Stimulated activated memory B cell treated with anti-CD40 and anti-IgM and Interleukin-4, amounts not matched to agents 10 μg/mL and 1 μg/mL and 100 μg/mL, for 72 hours (primary cell): ENCODE results near the gene ANKRD13D.
A peak's percentile ranks its signal among the peaks of the same experiment; 100 is the strongest.
"Not testable (repeated sequence)": the region's sequence is repeated elsewhere in the genome, so short reads cannot be mapped to it uniquely, and the experiment has no call there.

Experiments
- ATAC-seq: fragments of 150-1000 bp; cut with Tn5 transposase; 2 replicates; pipeline ENCODE4 v1.10.0; 2021
- H3K27ac Mint-ChIP-seq: one replicate; pipeline ENCODE4 v1.8.0; 2022; ENCODE audit warnings: mild to moderate bottlenecking, mixed read lengths
- H3K27me3 Mint-ChIP-seq: one replicate; pipeline ENCODE4 v1.8.0; 2022; ENCODE audit warnings: mixed read lengths
- H3K36me3 Mint-ChIP-seq: one replicate; pipeline ENCODE4 v1.8.0; 2022; ENCODE audit warnings: mixed read lengths
- H3K4me1 Mint-ChIP-seq: one replicate; pipeline ENCODE4 v1.8.0; 2022; ENCODE audit warnings: mixed read lengths
- H3K4me3 Mint-ChIP-seq: one replicate; pipeline ENCODE4 v1.8.0; 2022; ENCODE audit warnings: mild to moderate bottlenecking, moderate library complexity, mixed read lengths
- H3K9me3 Mint-ChIP-seq: one replicate; pipeline ENCODE4 v1.8.0; 2022; ENCODE audit warnings: mixed read lengths

ANKRD13D gene

DNA sequence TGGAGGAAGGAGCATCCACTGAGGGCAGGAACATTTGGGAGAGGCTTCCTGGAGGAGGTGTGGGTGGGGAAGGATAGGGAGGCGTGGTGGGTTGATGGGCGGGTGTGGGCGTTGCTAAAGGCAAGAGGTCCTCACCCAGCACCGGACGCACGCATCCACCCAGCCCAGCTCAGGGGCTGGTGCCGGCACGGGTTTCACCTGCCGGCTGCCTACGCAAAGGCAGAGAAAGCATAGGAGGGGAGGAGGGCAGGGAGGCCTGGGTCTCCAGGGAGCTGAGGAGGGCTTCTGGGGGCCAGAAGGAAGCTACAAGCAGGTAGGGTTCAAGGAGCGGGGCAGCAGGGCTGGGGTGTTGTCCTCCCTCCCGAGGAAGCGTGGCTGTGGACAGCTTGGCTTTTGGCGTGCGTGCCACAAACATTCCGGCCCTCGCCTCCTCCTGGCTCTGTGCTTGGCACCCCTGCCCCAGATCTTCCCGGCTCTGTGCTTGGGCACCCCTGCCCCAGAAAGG lies 22.0 kb downstream of the ANKRD13D start:
- Mint-ChIP-seq H3K36me3 (no peaks in the 10 kb centered on the region), H3K27me3 (no peaks in the 10 kb centered on the region), H3K4me3 (no peak overlapping the region), H3K27ac (no peak overlapping the region), H3K4me1 (peaks cover 14% of the 10 kb centered on the region), H3K9me3 (no peaks in the 10 kb centered on the region)
- no peak for ATAC-seq

DNA sequence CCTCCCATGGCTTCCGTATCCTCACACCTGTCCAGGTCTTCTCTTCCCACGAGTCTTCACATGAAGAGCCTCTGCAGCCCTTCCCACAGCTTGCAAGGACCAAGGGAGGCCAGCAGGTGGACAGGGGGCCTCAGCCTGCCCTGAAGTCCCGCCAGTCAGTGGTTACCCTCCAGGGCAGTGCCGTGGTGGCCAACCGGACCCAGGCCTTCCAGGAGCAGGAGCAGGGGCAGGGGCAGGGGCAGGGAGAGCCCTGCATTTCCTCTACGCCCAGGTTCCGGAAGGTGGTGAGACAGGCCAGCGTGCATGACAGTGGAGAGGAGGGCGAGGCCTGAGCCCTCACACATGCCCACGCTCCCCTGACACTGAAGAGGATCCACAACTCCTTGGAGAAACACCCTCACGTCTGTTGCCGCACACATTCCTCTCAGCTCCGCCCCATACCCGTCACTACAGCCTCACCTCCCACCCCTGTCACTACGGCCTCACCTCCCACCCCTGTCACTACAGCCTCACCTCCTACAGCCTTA lies 22.5 kb downstream of the ANKRD13D start:
- Mint-ChIP-seq H3K4me1 (peaks cover 14% of the 10 kb centered on the region), H3K4me3 (no peak overlapping the region), H3K9me3 (no peaks in the 10 kb centered on the region), H3K36me3 (no peaks in the 10 kb centered on the region), H3K27me3 (no peaks in the 10 kb centered on the region), H3K27ac (no peak overlapping the region)
- ATAC-seq: no peak

DNA sequence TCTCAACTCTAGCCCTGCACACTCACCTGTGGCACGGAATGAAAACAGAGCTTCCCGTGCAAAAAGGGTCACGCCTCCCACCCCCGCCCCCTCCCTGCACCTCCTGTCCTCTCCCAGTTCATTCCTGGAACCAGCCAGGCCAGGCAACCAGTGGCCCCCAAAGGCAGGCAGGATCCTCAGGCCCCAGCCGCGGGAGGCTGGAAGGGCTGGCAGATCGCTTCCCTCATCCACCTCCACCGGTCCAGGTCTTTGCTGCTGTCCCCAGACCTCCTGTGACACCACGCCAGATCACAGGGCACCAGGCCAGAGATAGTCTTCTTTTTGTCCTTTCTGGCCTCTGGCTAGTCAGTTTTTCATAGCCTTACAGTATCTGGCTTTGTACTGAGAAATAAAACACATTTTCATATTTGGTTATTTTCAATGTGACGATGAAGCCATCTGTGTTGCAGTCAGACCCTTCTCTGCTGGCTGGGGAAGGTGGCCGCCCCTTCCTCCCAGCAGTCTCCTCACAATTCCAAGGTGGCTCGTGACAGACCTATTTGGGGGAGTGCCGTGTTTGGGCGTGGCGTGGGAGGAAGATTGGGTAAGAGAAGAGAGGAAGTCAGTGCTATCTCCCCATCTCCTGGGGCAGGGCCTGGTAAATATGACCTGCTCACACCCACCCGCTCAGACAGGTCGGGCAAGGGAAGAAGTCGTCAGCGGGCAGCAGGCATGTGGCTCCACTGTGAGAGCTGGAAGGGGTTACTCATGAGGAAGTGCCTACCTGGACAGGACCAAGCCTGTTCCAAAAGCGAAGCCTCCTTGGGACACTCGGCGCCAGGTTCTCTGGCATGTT lies 23.3 kb downstream of the ANKRD13D start:
- Mint-ChIP-seq H3K27me3 (no peaks in the 10 kb centered on the region), H3K4me3 (no peak overlapping the region), H3K4me1 (peaks cover 14% of the 10 kb centered on the region), H3K9me3 (no peaks in the 10 kb centered on the region), H3K27ac (peak overlapping the region; percentile 53), H3K36me3 (no peaks in the 10 kb centered on the region)
- ATAC-seq: no peak

DNA sequence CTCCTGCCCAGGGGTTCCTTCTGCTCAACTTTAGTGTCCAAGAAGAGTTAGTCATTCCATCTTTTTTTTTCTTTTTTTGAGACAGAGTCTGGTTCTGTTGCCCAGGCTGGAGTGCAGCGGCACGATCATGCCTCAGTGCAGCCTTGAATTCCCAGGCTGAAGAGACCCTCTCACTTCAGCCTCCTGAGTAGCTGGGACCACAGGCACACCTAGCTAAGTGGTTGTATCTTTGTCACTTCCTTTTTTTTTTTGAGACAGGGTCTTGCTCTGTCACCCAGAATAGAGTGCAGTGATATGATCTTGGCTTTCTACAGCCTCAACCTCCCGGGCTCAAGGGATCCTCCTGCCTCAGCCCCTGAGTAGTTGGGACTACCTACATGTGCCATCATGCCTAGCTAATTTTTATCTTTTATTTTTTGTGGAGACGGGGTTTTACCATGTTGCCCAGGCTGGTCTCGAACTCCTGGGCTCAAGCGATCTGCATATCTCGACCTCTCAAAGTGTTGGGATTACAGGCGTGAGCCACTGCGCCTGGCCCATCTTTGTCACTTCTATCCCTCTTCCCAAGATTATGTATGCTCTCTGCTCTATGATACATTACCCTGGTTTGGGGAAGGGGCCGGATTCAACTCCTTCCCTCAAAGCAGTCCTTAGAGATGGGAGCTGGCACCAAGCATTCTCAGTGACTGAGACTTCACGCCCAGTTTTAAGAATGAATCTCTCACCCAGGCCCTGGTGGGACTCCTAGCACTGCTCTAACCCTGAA lies 24.2 kb downstream of the ANKRD13D start:
- Mint-ChIP-seq H3K9me3 (no peaks in the 10 kb centered on the region), H3K4me3 (no peak overlapping the region), H3K36me3 (no peaks in the 10 kb centered on the region), H3K4me1 (peaks cover 15% of the 10 kb centered on the region), H3K27me3 (no peaks in the 10 kb centered on the region), H3K27ac (peak overlapping the region; percentile 53)
- no peak for ATAC-seq

DNA sequence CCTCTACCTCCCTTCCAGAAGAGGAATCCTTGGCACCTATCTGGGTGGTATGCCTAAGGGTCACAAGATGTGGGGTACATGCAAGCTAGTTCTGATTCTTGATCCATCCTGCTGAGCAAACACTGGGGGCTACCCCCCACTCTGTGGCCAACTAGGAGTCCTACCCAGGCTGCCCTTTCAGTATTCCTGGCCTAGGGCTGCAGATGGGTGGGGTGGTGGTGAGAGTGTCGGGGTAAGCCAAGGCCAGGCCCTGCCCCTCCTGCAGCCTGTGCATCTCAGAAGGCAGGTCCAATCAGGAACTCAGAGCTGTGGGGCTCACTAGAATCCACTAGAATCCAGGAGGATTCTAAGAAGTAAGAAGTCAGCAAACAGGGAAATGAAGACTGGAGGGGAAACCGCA lies 25.1 kb downstream of the ANKRD13D start:
- Mint-ChIP-seq H3K9me3 (no peaks in the 10 kb centered on the region), H3K4me3 (no peak overlapping the region), H3K27me3 (no peaks in the 10 kb centered on the region), H3K4me1 (peaks cover 22% of the 10 kb centered on the region), H3K36me3 (no peaks in the 10 kb centered on the region), H3K27ac (peak overlapping the region; percentile 14)
- ATAC-seq: no peak

DNA sequence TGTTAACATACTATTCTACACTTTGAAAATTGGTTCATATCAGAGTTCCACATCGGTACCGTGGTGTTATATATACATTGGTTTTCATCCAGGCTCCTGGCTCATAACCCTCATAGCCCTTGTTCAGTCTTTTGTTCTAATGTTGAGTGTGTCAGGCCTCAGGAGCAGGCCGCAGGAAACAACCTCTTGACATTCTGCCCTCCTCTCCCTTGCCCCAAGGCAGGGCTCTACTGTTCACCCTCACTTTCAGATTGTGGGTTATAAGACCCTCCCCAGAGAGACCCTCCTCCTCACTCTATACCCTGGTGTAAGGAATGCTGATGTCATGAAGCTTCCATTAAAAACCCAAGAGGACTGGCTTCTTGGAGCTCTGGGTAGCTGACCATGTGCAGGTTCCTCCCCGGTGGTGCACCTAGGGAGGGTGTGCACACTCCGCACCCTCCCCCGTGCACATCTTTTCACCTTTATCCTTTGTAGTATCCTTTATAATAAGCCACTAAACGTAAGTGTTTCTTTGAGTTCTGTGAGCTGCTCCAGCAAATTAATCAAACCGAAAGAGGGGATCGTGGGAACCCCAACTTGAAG lies 26.3 kb downstream of the ANKRD13D start:
- Mint-ChIP-seq H3K4me1 (peaks cover 22% of the 10 kb centered on the region), H3K27me3 (no peaks in the 10 kb centered on the region), H3K4me3 (no peak overlapping the region), H3K27ac (no peak overlapping the region), H3K9me3 (no peaks in the 10 kb centered on the region), H3K36me3 (no peaks in the 10 kb centered on the region)
- ATAC-seq: no peak

DNA sequence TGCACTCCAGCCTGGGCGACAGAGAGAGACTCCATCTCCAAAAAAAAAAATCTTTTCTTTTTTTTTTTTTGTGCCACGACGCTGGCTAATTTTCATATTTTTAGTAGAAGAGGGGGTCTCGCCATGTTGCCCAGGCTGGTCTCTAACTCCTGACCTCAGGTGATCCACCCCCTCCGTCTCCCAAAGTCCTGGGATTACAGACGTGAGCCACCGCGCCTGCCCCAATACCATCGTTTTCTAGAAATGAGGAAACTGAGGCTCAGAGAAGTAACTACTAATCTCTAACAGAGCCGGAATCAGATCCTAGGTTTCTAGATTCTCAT lies 27.7 kb downstream of the ANKRD13D start:
- peaks cover 22% of the 10 kb centered on the region for H3K4me1 Mint-ChIP-seq
- H3K27ac Mint-ChIP-seq: peak overlapping the region; percentile 85
- H3K4me3 Mint-ChIP-seq: peak overlapping the region; percentile 92
- H3K36me3 Mint-ChIP-seq: no peaks in the 10 kb centered on the region
- H3K27me3 Mint-ChIP-seq: no peaks in the 10 kb centered on the region
- no peaks in the 10 kb centered on the region for H3K9me3 Mint-ChIP-seq
- no peak for ATAC-seq

DNA sequence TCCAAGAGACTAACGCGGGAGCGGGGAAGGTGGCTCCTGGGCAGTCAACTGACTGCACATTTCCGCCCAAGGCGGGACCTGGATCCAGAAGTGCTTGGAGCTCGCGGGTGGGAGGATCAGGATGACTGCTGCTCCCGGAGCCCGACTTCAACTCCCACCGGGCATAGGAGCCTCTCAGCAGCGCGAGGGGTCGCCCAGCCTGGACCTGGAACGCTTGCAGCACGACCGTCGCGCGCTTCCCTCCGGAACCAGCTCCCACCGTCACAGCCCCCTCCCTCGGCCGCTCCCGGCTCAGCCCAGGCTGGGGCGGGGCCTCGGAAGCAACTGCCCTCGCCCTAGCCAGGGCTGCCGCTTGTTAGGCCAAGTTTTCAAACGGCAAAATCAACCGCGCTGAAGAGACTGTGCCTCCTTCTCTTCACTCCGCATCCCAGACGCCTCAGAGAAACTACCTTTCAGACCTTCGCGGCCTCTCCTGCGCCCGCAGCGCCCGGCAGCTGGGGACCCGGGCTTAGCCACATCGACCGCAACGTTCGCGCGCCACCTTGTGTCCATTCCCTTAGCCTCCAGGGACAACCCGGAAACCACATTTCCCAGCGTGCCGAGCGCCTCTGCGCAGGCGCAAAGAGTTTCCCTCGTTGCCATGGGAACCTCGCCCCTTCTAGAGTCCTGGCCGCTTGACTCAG lies 28.2 kb downstream of the ANKRD13D start:
- Mint-ChIP-seq H3K4me3 (peak overlapping the region; percentile 92), H3K27ac (peak overlapping the region; percentile 85), H3K9me3 (no peaks in the 10 kb centered on the region), H3K27me3 (no peaks in the 10 kb centered on the region), H3K36me3 (no peaks in the 10 kb centered on the region), H3K4me1 (peaks cover 20% of the 10 kb centered on the region)
- peak; percentile 92 for ATAC-seq

DNA sequence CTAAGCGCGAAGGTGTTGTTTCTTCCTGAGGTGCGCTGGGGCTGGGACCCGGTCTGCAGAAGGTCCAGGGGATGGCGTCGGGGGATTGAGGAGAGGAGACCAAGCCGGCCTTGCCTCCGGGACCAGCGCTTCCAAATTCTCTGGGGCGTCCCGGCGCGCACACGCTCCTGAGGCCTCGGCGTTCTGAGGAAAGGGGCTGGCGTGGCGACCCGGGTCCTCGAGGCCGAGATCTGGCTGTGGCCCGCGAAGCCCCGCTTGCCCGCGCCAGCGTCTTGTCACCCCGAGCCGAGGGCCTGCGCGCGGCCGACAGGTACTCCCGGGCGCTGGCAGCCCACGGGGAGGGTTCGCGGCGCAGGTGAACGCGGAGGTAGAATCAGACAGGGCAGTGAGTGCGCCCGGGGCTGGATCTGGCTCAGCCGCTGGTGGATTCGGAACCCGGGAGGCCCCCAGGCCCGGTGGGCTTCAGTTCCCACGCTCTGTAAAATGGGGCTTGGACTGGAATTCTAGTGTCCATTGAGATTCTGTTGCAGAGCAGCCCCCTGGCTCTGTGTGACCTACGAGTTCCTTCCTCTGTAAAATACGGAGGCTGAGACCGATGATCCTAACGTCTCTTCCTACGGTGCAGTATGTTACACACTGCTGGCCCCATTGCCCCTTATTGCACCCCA lies 28.9 kb downstream of the ANKRD13D start:
- Mint-ChIP-seq H3K36me3 (no peaks in the 10 kb centered on the region), H3K4me1 (peaks cover 13% of the 10 kb centered on the region), H3K27ac (peak overlapping the region; percentile 85), H3K27me3 (no peaks in the 10 kb centered on the region), H3K9me3 (no peaks in the 10 kb centered on the region), H3K4me3 (peak overlapping the region; percentile 92)
- ATAC-seq: peak; percentile 49

DNA sequence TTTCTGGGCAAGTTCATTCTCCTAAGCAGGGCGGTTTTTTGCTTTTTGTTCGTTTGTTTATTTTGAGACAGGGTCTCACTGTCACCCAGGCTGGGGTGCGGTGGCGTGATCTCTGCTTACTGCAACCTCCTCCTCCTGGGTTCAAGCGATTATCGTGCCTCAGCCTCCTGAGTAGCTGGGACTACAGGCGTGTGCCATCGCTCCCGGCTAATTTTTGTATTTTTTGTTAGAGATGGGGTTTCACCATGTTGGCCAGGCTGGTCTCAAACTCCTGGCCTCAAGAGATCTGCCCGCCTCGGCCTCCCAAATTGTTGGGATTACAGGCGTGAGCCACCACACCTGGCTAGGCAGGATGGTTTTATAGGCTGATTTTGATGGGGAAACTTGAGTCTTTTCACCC lies 29.8 kb downstream of the ANKRD13D start:
- H3K4me3 Mint-ChIP-seq, H3K27ac Mint-ChIP-seq, H3K4me1 Mint-ChIP-seq, H3K36me3 Mint-ChIP-seq, ATAC-seq, H3K9me3 Mint-ChIP-seq, H3K27me3 Mint-ChIP-seq: not testable (repeated sequence)

DNA sequence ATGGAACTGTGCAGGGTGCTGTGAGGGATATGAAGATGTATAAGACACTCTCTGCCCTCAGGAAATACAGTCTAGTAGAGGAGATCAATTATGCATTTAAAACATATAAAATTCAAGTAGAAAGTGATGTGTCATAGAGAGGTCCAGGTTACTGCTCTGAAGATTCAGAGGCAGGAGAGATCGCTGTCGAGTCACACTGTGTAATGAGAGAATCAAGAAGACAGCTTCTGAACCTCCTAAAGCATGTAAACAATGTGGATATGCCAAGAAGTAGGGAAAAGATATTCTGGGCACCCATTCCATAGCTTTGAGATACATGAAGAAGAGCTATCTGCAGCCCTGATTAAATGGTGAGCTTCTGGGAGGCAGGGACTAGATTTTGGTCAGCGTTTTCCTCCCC lies 30.9 kb downstream of the ANKRD13D start:
- no peak overlapping the region for H3K4me3 Mint-ChIP-seq
- no peaks in the 10 kb centered on the region for H3K9me3 Mint-ChIP-seq
- H3K27ac Mint-ChIP-seq: no peak overlapping the region
- no peak for ATAC-seq
- H3K4me1 Mint-ChIP-seq: peaks cover 7% of the 10 kb centered on the region
- no peaks in the 10 kb centered on the region for H3K36me3 Mint-ChIP-seq
- no peaks in the 10 kb centered on the region for H3K27me3 Mint-ChIP-seq

DNA sequence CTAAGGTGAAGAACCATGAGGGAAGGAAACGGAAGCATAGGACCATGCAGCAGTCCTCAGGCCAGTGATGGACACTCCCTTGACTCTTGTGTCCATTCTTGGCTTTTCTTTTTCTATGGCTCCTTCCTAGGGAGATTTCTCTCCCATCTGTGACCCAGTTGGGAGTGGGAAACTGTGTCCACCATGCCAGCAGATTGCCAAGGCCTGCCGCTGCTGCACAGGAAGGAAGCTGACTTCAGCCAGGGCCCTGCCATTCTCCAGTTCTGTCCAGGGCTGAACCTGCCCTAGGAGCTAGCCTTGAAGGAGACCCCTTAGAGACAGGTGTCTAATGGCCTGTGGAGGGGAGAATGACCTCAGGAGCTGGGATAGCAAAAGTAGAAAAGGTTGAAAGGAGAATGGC lies 31.6 kb downstream of the ANKRD13D start:
- ATAC-seq: no peak
- no peak overlapping the region for H3K27ac Mint-ChIP-seq
- H3K4me3 Mint-ChIP-seq: no peak overlapping the region
- no peaks in the 10 kb centered on the region for H3K36me3 Mint-ChIP-seq
- no peaks in the 10 kb centered on the region for H3K9me3 Mint-ChIP-seq
- no peaks in the 10 kb centered on the region for H3K27me3 Mint-ChIP-seq
- peaks cover 7% of the 10 kb centered on the region for H3K4me1 Mint-ChIP-seq

DNA sequence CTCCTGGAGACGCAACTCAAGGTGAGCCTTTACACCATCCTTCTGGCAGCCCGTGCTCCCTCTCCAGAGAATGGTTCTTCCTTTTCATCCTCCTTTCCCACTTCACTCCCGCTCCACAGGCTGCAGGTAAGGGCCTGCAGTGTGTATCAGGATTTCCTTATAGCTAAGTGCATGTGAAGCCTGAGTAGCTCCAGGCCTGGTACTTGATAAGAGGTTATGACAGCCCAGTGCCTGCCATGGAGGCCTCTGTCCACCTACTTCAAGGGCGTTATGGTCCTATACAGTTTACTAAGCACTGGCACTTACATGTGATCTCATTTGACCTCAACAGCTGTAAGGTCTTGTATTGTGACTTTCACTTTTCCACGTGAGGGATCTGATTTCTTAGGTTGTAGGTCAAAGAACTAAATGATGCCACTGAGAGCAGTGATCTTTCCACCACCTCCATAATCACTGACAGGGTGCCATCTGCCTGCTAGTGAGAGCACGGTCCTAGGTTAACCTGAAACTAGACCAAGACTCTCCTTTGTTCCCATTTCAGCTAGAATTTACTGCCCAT lies 32.3 kb downstream of the ANKRD13D start:
- no peaks in the 10 kb centered on the region for H3K9me3 Mint-ChIP-seq
- no peak overlapping the region for H3K27ac Mint-ChIP-seq
- H3K27me3 Mint-ChIP-seq: no peaks in the 10 kb centered on the region
- H3K36me3 Mint-ChIP-seq: no peaks in the 10 kb centered on the region
- no peak overlapping the region for H3K4me3 Mint-ChIP-seq
- peaks cover 7% of the 10 kb centered on the region for H3K4me1 Mint-ChIP-seq
- ATAC-seq: no peak

DNA sequence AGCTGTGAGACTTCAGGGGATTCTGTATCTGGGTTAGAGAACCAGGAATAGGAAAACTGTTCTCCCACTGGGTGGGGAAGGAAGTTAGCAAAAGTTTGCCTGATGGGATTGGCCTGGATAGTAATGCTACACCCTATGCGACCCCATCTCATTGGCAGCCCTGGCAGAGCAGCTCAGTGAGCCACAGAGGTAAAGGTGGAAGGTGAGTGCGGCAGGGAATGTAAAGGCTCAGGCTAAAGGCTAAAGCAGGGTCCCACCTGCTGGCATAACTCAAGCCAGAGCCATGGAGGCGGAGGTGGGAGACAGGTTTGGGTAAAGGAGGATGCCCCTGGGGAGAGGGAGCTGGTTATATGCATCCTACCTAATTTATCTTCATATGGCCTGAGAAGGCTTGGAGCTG lies 32.9 kb downstream of the ANKRD13D start:
- no peak for ATAC-seq
- H3K9me3 Mint-ChIP-seq: no peaks in the 10 kb centered on the region
- no peaks in the 10 kb centered on the region for H3K36me3 Mint-ChIP-seq
- H3K4me1 Mint-ChIP-seq: peaks cover 7% of the 10 kb centered on the region
- no peaks in the 10 kb centered on the region for H3K27me3 Mint-ChIP-seq
- no peak overlapping the region for H3K4me3 Mint-ChIP-seq
- no peak overlapping the region for H3K27ac Mint-ChIP-seq
